ENCODE measurements around the gene SHQ1. TPM values are rescaled to one million over a fixed set of nuclear protein-coding genes. Genes with fewer than 3 reads are reported as not detected.

SHQ1 gene
- total RNA-seq, 2 donors from 2014 or later, result 16.5 to 19.5 TPM

DNA sequence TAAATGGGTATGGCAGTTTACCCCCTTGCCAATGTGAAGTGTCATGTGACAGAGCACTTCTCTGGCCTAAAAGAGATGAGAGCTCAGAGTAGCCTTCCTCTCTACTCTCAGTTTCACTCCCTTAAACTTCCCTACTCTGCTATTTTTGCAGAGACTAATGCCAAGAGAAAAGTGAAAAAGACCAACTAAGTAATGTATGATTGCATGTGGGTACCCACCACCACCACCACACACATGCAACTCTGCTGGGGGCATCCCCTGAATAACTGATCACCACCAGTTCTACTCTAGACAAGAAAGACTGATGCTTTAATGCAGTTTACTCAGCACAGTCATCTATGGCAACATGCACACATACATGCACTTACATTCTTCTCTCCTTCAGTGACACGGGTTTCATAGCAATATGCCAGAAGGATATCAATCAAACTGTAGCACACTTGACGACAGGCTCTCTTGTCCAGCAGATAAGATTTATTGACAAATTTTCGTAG is 31.3 kb downstream of the SHQ1 start:
- Histone ChIP-seq H3K4me3 (no peak overlapping the region), H3K27ac (no peak overlapping the region), H3K27me3 (no peaks in the 10 kb centered on the region), H3K36me3 (no peaks in the 10 kb centered on the region), H3K9me3 (no peaks in the 10 kb centered on the region), H3K4me1 (peaks cover 0 to 31% of the 10 kb centered on the region in 2 donors)
- no peak for DNase-seq (ENCODE audit: low spot score)
- TF ChIP-seq, protein P1, sequence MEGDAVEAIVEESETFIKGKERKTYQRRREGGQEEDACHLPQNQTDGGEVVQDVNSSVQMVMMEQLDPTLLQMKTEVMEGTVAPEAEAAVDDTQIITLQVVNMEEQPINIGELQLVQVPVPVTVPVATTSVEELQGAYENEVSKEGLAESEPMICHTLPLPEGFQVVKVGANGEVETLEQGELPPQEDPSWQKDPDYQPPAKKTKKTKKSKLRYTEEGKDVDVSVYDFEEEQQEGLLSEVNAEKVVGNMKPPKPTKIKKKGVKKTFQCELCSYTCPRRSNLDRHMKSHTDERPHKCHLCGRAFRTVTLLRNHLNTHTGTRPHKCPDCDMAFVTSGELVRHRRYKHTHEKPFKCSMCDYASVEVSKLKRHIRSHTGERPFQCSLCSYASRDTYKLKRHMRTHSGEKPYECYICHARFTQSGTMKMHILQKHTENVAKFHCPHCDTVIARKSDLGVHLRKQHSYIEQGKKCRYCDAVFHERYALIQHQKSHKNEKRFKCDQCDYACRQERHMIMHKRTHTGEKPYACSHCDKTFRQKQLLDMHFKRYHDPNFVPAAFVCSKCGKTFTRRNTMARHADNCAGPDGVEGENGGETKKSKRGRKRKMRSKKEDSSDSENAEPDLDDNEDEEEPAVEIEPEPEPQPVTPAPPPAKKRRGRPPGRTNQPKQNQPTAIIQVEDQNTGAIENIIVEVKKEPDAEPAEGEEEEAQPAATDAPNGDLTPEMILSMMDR (IDR thresholded peaks at IDR 0.05), result no peak

DNA sequence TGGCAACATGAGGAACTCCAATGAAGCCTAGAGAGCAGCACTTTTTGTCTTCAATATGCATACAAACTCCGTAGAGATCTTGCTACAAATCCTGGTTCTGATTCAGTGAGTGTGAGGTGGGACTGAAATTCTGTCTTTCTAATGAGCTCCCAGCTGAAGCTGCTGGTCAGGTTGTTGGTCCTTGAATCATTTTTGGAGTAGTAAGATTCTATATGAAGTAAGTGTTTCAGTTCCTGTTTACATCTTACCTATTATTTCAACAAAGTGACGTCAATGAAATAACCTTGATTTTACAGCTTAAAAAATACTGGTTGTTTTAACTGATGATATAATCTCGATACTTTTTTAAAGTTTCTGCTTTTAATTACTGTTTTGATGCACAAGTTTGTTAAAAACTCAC is 33.9 kb downstream of the SHQ1 start:
- DNase-seq (ENCODE audit: low spot score), result no peak
- Histone ChIP-seq H3K4me1 (peaks cover 0 to 7% of the 10 kb centered on the region in 2 donors), H3K9me3 (no peaks in the 10 kb centered on the region), H3K27ac (no peak overlapping the region), H3K4me3 (no peak overlapping the region), H3K27me3 (no peaks in the 10 kb centered on the region), H3K36me3 (no peaks in the 10 kb centered on the region)
- TF ChIP-seq, protein P1 (IDR thresholded peaks at IDR 0.05), result no peak

DNA sequence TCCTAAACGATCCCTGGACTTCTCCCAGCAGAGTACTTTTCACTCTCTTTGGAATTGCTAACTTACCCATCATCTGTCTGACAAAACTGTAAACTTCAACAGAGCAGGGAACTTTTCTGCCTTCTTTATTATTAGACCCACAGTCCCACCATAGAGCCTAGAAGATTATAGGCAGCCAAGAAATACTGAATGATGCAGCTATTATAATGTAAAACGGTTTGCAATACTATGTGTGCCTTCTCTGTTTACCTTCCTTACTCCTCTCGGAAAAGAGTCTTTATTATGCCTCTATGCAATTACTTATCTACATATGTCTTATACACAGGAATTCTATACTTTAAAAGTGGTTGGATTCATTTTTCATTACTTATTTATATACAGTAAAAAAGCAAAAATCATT is 36.0 kb downstream of the SHQ1 start:
- TF ChIP-seq, protein P1 (IDR thresholded peaks at IDR 0.05), result no peak
- Histone ChIP-seq H3K27me3 (no peaks in the 10 kb centered on the region), H3K4me1 (no peaks in the 10 kb centered on the region), H3K4me3 (no peak overlapping the region), H3K9me3 (no peaks in the 10 kb centered on the region), H3K27ac (no peak overlapping the region), H3K36me3 (no peaks in the 10 kb centered on the region)
- DNase-seq (ENCODE audit: low spot score), result no peak

DNA sequence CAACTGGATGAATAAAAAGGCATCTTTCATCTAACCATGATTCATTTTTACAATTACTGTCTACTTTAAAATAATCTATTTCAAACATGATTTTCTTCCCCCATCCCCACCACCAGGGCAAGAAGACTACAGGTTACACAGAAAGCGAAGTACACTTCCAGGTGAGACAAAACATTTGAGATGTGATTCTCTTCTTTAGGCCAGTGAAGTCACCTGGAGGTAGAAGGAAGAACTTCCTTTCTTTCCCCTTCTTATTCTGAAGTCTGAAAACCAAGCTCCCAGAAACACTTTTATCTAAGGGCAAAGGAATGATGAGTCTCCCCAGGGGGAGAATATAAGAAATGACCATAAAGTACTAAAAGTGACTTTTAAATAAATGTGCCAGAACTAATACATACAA is 36.7 kb downstream of the SHQ1 start:
- H3K36me3 ChIP-seq, result no peaks in the 10 kb centered on the region

DNA sequence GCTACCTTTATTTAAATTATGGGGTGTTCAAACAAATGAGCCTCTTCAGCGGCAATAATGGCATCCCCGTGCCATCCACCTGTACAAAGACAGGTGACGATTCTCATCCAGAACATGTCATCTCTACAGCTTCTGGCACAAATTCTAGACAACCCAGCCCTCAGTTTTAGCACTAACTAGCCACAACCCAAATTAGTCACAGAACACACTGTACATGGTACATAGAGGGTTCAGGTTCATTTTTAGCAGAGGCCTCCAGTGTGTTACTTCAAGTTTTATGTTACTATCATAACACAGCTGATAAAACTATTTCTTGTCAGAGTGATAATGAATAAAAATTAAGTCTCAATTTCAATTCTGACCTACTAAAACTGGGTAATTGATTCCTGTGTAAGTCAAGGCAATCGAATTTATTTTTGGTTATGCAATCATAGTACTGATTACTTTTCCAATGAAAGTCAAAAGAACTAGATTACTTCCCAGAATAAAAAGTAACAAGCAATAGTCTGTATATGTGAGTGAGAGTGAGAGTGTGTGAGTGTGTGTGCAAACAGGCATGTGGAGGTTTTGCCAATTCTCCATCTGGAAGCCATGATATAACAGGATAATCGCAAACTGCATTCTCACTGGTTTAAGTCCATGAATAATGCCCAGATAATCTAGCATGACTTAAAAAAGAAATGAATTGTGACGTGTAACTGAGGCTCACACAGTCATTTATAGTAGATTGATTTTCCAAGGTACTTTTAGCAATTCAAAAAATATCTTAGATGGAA is 37.4 kb downstream of the SHQ1 start:
- Histone ChIP-seq H3K27ac (no peak overlapping the region), H3K4me3 (no peak overlapping the region), H3K4me1 (peaks cover 0 to 5% of the 10 kb centered on the region in 2 donors), H3K27me3 (no peaks in the 10 kb centered on the region), H3K36me3 (no peaks in the 10 kb centered on the region), H3K9me3 (no peaks in the 10 kb centered on the region)
- TF ChIP-seq, protein P1 (IDR thresholded peaks at IDR 0.05), result no peak
- DNase-seq (ENCODE audit: low spot score), result no peak

More for the DNA sequence above, 36.7 kb downstream of the SHQ1 start:
- TF ChIP-seq, protein P1 (IDR thresholded peaks at IDR 0.05), result no peak
- Histone ChIP-seq H3K27me3 (no peaks in the 10 kb centered on the region), H3K27ac (no peak overlapping the region), H3K4me3 (no peak overlapping the region), H3K9me3 (no peaks in the 10 kb centered on the region), H3K4me1 (peaks cover 0 to 3% of the 10 kb centered on the region in 2 donors)
- no peak for DNase-seq (ENCODE audit: low spot score)

Data from right atrium auricular region (tissue), 2 donors.